SK-N-SH (cell line): ENCODE results near the gene IFT25. TPM values are rescaled to one million over a fixed set of nuclear protein-coding genes. Genes with fewer than 3 reads are reported as not detected.

Source experiments
- CTCF ChIA-PET: fragments of 300-600, 350-600 bp; formaldehyde crosslinking; extraction: SDS; loops from one replicate; lab custom pipeline; 2021; lab: Yijun Ruan, JAX
- POLR2A ChIA-PET: fragments of 350-600 bp; sonication (Branson Sonifier 250); formaldehyde crosslinking; extraction: SDS; loops from one replicate; lab custom pipeline; 2020; ENCODE audit warnings: antibody characterized with exemption, inconsistent platforms; lab: Yijun Ruan, JAX
- DNase-seq: peaks from one replicate; pipeline ENCODE4 v3.0.0; 2012
- H2AFZ ChIP-seq: fragments of 200-600 bp; sonication (generic); 2 replicates; pipeline ENCODE4 v1.8.1; 2016; ENCODE audit warnings: antibody characterized with exemption, mild to moderate bottlenecking, low read depth
- H3F3A ChIP-seq: fragments of 200-600 bp; sonication (generic); replicated peaks from 2 replicates; pipeline ENCODE3; 2016; ENCODE audit warnings: antibody characterized with exemption, mild to moderate bottlenecking; ENCODE audit not compliant: insufficient read depth
- H3K27ac ChIP-seq, 2 experiments: fragments of 200-500 bp in 1 of 2; fragments of 200-600 bp in 1 of 2; sonication (Bioruptor generic) in 1 of 2; sonication (generic), shearing (Covaris generic) in 1 of 2; 2 replicates each; pipeline versions ENCODE4 v1.5.1 to v1.6.1; 2014 to 2016; ENCODE audit warnings: low read depth in 2 of 2, inconsistent platforms in 1 of 2, low read length in 1 of 2, mild to moderate bottlenecking in 1 of 2, mixed read lengths in 1 of 2
- H3K27me3 ChIP-seq: fragments of 200-600 bp; sonication (generic), shearing (Covaris generic); 2 replicates; pipeline ENCODE4 v1.6.1; 2016; ENCODE audit warnings: mixed run types; ENCODE audit not compliant: insufficient read depth
- H3K36me3 ChIP-seq, 2 experiments: fragments of 200-500 bp in 1 of 2; fragments of 200-600 bp in 1 of 2; sonication (Bioruptor generic) in 1 of 2; sonication (generic) in 1 of 2; replicated peaks in 1 of 2; 2 replicates each; pipeline versions ENCODE3 to v1.5.1; 2014 to 2016; ENCODE audit warnings: low read length in 1 of 2, mild to moderate bottlenecking in 1 of 2; ENCODE audit not compliant: insufficient read depth in 2 of 2, control insufficient read depth in 1 of 2
- H3K4me1 ChIP-seq, 2 experiments: fragments of 200-500 bp in 1 of 2; fragments of 200-600 bp in 1 of 2; sonication (Bioruptor generic) in 1 of 2; sonication (generic), shearing (Covaris generic) in 1 of 2; 2 replicates each; pipeline versions ENCODE4 v1.5.1 to v1.6.1; 2014 to 2016; ENCODE audit warnings: low read depth in 1 of 2, low read length in 1 of 2, mixed run types in 1 of 2; ENCODE audit not compliant: insufficient read depth in 2 of 2, control insufficient read depth in 1 of 2
- H3K4me2 ChIP-seq: fragments of 200-600 bp; sonication (generic), shearing (Covaris generic); 2 replicates; pipeline ENCODE4 v1.6.1; 2017; ENCODE audit warnings: mixed run types
- H3K4me3 ChIP-seq, 2 experiments: fragments of 200-500 bp in 1 of 2; fragments of 200-600 bp in 1 of 2; sonication (Bioruptor generic) in 1 of 2; sonication (generic), shearing (Covaris generic) in 1 of 2; 2 replicates each; pipeline versions ENCODE4 v1.5.1 to v1.8.1; 2014 to 2016; ENCODE audit warnings: low read depth in 2 of 2, inconsistent platforms in 1 of 2, low read length in 1 of 2, mild to moderate bottlenecking in 1 of 2, mixed read lengths in 1 of 2, moderate library complexity in 1 of 2
- H3K79me2 ChIP-seq: fragments of 200-600 bp; sonication (generic); 2 replicates; pipeline ENCODE4 v1.8.1; 2017; ENCODE audit warnings: mild to moderate bottlenecking; ENCODE audit not compliant: insufficient read depth
- H3K9ac ChIP-seq: fragments of 200-600 bp; sonication (generic); 2 replicates; pipeline ENCODE4 v1.6.1; 2017; ENCODE audit warnings: mixed run types
- H3K9me2 ChIP-seq: fragments of 200-600 bp; sonication (generic); 2 replicates; pipeline ENCODE4 v1.6.1; 2017; ENCODE audit warnings: mixed run types
- H3K9me3 ChIP-seq: fragments of 200-600 bp; sonication (generic); 2 replicates; pipeline ENCODE4 v1.6.1; 2017; ENCODE audit warnings: mixed run types, mild to moderate bottlenecking, moderate library complexity
- H4K20me1 ChIP-seq: fragments of 200-600 bp; sonication (generic); 2 replicates; pipeline ENCODE4 v1.6.1; 2017; ENCODE audit warnings: mild to moderate bottlenecking, mixed run types; ENCODE audit not compliant: insufficient read depth
- FOXJ3 ChIP-seq: sonication (generic); formaldehyde crosslinking; IDR thresholded peaks from 2 replicates; pipeline ENCODE4 v1.5.1; 2020; ENCODE audit warnings: mild to moderate bottlenecking, missing genetic modification reagents
- FOXM1 ChIP-seq: IDR thresholded peaks from 2 replicates; pipeline ENCODE4 v1.4.0; 2012; ENCODE audit warnings: low read depth, mild to moderate bottlenecking
- GATA2 ChIP-seq: sonication (generic); formaldehyde crosslinking; IDR thresholded peaks from 2 replicates; pipeline ENCODE4 v1.5.0; 2020; ENCODE audit warnings: mild to moderate bottlenecking, missing genetic modification reagents
- MAX ChIP-seq: IDR thresholded peaks from 2 replicates; pipeline ENCODE4 v1.4.0; 2012; ENCODE audit warnings: low read depth
- PBX3 ChIP-seq: IDR thresholded peaks from 2 replicates; pipeline ENCODE4; 2012
- POLR2AphosphoS5 ChIP-seq: IDR thresholded peaks from 2 replicates; pipeline ENCODE4 v1.6.1; 2012; ENCODE audit warnings: low read depth, low read length
- RCOR1 ChIP-seq: fragments of 150-350 bp; IDR thresholded peaks from 2 replicates; pipeline ENCODE4 v1.6.1; 2017; ENCODE audit warnings: antibody characterized with exemption, low read length
- REST ChIP-seq: IDR thresholded peaks from 2 replicates; pipeline ENCODE4 v1.6.1; 2012; ENCODE audit warnings: mild to moderate bottlenecking, low read depth, low read length, moderate library complexity
- TAF1 ChIP-seq: IDR thresholded peaks from 2 replicates; pipeline ENCODE4 v1.6.1; 2012; ENCODE audit warnings: low read depth, mild to moderate bottlenecking, low read length, moderate library complexity, borderline replicate concordance
- TCF12 ChIP-seq: IDR thresholded peaks from 2 replicates; pipeline ENCODE4 v1.4.0; 2012
- USF2 ChIP-seq: fragments of 150-350 bp; IDR thresholded peaks from 2 replicates; pipeline ENCODE4 v1.6.1; 2017; ENCODE audit warnings: antibody characterized with exemption, low read length, low read depth, borderline replicate concordance
- WGBS: methylation state at CpG from one replicate; pipeline ENCODE4 v1.1.6; 2017; ENCODE audit warnings: low lambda C conversion rate; 5-methylcytosine and 5-hydroxymethylcytosine counted together
- polyA plus RNA-seq, 3 experiments: library from polyadenylated mRNA; depleted of rRNA; stranded (reverse); fragments of >200 nt; gene quantifications; 2 replicates each; pipeline ENCODE4 v1.2.3, GENCODE V29; 2012

Gene IFT25
- polyA plus RNA-seq, 1 of the 3 experiments (the other 2 are of a cell fraction) = 25.7 TPM

GRCh38 chr1:53913352-53914033, 32.0 kb downstream of the IFT25 start (continued):
- no peak for TF ChIP-seq REST
- no peak for TF ChIP-seq FOXJ3 (CRISPR knock-in tag)
- no peak for TF ChIP-seq PBX3
- TF ChIP-seq TAF1 = no peak
- no peak for TF ChIP-seq POLR2AphosphoS5
- no peak for TF ChIP-seq FOXM1
- TF ChIP-seq USF2 = no peak

GRCh38 chr1:53911442-53911841, 34.1 kb downstream of the IFT25 start:
- no peaks in the 10 kb centered on the region for H3K79me2 ChIP-seq
- no peak for TF ChIP-seq GATA2 (CRISPR knock-in tag)
- TF ChIP-seq RCOR1 = no peak
- no peak for TF ChIP-seq TCF12
- TF ChIP-seq MAX = no peak
- no peak for DNase-seq
- no peak overlapping the region for H3K4me3 ChIP-seq
- no peak overlapping the region for H3K4me2 ChIP-seq
- no peaks in the 10 kb centered on the region for H3K27me3 ChIP-seq
- ChIA-PET CTCF (interaction anchor here (1.2 to 1.3 kb wide), 2 partner anchors 13 to 51 kb away, joined by 3 read pairs; no protein-coding TSS in a partner anchor), POLR2A (no interaction called here)
- H3K9me2 ChIP-seq = no peaks in the 10 kb centered on the region
- H3K27ac ChIP-seq = no peak overlapping the region
- peaks cover 4 to 6% of the 10 kb centered on the region in 2 experiments for H3K36me3 ChIP-seq
- no peaks in the 10 kb centered on the region for H3F3A ChIP-seq
- 92% methylated on average over 4 of the region's 4 CpGs for WGBS
- H3K9ac ChIP-seq = no peak overlapping the region
- no peaks in the 10 kb centered on the region for H4K20me1 ChIP-seq
- no peaks in the 10 kb centered on the region for H3K4me1 ChIP-seq
- no peaks in the 10 kb centered on the region for H3K9me3 ChIP-seq
- H2AFZ ChIP-seq = no peak overlapping the region
